Islet of Langerhans (tissue), 1 donor: Measurements from ENCODE around the gene CES5A.
"Not testable (repeated sequence)": the region's sequence is repeated elsewhere in the genome, so short reads cannot be mapped to it uniquely, and the experiment has no call there.

Experiments
- FAIRE-seq: peaks from one replicate; lab custom pipeline; 2011; peaks lifted over from hg19 to GRCh38; lab: Jason Lieb, UNC

The CES5A gene

GRCh38 chr16:55875273-55875672, at the start of gene CES5A:
TSS of gene CES5A (minus strand) at chr16:55875373. CDS start at chr16:55875221, 152 bp downstream.
- no peak for FAIRE-seq

GRCh38 chr16:55922662-55923061, 47.5 kb upstream of the CES5A start:
- FAIRE-seq, result no peak

GRCh38 chr16:55917373-55918160, 42.4 kb upstream of the CES5A start:
- no peak for FAIRE-seq

GRCh38 chr16:55915096-55915827, 40.1 kb upstream of the CES5A start:
- no peak for FAIRE-seq

- no peak for FAIRE-seq
Observed at GRCh38 chr16:55914383-55914782, 39.2 kb upstream of the CES5A start.

GRCh38 chr16:55913716-55914115, 38.5 kb upstream of the CES5A start:
- peak; percentile 87 for FAIRE-seq

- FAIRE-seq, result not testable (repeated sequence)
Observed at GRCh38 chr16:55913121-55913520, 37.9 kb upstream of the CES5A start.

GRCh38 chr16:55912022-55912421, 36.8 kb upstream of the CES5A start:
- peak; percentile 55 for FAIRE-seq

- FAIRE-seq, result no peak
Observed at GRCh38 chr16:55911616-55912015, 36.4 kb upstream of the CES5A start.

- no peak for FAIRE-seq
Observed at GRCh38 chr16:55909876-55910275, 34.7 kb upstream of the CES5A start.

- FAIRE-seq, result no peak
Observed at GRCh38 chr16:55908641-55909040, 33.5 kb upstream of the CES5A start.

- FAIRE-seq, result no peak
Observed at GRCh38 chr16:55907661-55908060, 32.5 kb upstream of the CES5A start.

- FAIRE-seq, result no peak
Observed at GRCh38 chr16:55906123-55906522, 30.9 kb upstream of the CES5A start.

GRCh38 chr16:55905651-55906050, 30.5 kb upstream of the CES5A start:
- no peak for FAIRE-seq

- FAIRE-seq, result no peak
Observed at GRCh38 chr16:55901566-55902217, 26.5 kb upstream of the CES5A start.

- no peak for FAIRE-seq
Observed at GRCh38 chr16:55900616-55901393, 25.6 kb upstream of the CES5A start.

GRCh38 chr16:55899857-55900256, 24.7 kb upstream of the CES5A start:
- no peak for FAIRE-seq

- no peak for FAIRE-seq
Observed at GRCh38 chr16:55898592-55898991, 23.4 kb upstream of the CES5A start.

- FAIRE-seq, result no peak
Observed at GRCh38 chr16:55892821-55893220, 17.6 kb upstream of the CES5A start.

GRCh38 chr16:55889518-55889917, 14.3 kb upstream of the CES5A start:
- no peak for FAIRE-seq

- FAIRE-seq, result no peak
Observed at GRCh38 chr16:55888546-55888945, 13.4 kb upstream of the CES5A start.

GRCh38 chr16:55876854-55877253, 1.7 kb upstream of the CES5A start:
- no peak for FAIRE-seq
